Activated T-cell treated with anti-CD3 and anti-CD28 coated beads, Interleukin-2, amount 50 U/mL, for 48 hours (primary cell): Measurements from ENCODE around the gene EFNB2.
A peak's percentile ranks its signal among the peaks of the same experiment; 100 is the strongest.

ENCODE experiments used
- DNase-seq, 2 experiments: peaks; one replicate each; pipeline ENCODE4 v3.0.0-alpha.2; 2020

Gene EFNB2

DNA sequence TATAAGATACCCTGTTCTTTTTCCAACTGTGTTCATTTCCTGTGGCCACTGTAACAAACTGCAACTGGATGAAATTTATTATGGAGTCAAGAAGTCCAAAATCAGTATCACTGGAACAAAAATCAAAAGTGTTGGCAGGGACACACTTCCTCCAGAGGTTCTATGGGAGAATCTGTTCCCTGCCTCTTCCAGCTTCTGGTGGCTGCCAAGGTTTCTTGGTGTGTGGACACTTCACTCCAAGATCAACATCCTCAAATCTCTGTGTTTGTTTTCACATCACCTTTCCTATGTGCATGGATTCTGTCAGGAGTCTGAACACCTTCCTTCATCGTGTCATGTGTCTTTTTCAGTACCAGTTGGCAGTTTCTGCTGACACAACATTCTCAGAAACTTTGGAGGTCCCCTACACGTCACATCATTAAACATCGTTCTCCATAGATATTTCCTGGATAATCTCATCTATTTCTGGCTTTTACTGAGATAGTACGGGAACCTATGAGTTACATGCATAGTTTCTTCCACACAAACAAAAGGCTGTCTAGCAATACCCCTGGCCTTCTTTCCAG is 15.2 kb upstream of the EFNB2 start:
- no peak for DNase-seq

DNA sequence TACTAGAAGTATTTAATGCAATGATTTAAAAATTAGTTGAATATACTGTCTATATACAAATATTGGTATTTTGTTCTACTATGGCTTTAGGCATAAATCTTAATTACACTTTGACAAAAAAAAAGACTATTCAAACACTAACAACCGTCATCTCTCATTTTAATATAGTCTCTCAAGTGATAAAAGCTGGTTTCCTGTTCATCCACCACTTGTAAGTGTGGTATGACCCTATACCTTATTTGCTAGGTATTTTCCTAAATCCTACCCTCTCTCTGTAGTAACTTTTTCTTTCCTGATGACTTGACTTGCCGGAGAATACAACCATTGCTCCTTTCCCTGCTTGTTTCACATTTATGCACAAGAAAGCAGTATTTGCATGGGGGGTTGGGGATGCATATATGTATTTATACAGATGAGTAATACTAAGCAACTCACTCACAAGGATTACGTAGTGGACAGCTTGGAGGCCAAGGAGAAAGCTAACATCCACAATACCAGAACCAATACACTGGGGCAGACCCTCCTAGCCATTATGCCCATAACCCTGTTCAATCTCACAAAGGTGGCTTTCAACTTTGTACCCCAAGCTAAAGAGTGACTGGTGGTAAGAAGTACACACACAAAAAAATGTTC is 12.7 kb upstream of the EFNB2 start:
- no peak for DNase-seq

DNA sequence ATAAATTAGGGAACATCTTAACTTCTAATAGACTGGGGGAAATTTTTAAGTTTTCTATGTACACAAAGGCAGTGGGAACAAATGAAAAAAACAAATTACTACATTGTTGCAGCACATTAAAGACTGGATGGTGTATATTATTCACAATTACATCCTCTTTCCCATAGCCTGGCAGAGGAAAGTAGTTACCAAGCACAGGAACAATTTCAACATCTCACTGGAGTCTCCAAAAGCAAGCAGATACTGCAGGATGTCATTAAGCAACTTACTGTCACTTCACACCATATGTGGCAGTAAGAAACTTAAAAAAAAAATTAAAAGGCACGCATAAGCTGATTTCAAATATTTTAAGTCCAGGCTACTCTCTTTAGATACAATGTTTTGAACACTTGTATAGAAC is 6.4 kb upstream of the EFNB2 start:
- no peak for DNase-seq

- no peak for DNase-seq
Observed at GRCh38 chr13:106540613-106541012, 5.2 kb upstream of the EFNB2 start.

DNA sequence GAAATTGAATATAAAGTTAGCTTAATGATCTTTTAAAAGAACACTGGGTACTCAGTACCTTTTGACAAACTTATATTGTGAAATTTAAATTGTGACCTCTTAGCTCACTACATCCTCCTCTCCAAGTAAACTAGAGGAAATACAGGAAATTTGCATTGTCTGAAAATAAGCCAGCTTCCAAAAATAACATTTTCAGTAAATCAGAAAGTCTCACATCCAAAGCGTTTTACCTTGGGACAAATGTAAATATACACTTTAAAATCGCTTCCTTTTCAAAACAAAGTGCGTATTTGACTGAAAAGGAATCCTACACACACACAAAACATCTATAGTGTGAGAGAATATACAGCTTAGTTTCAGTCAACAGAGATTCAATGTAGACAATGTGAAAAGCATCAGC is 2.1 kb upstream of the EFNB2 start:
- DNase-seq: no peak

DNA sequence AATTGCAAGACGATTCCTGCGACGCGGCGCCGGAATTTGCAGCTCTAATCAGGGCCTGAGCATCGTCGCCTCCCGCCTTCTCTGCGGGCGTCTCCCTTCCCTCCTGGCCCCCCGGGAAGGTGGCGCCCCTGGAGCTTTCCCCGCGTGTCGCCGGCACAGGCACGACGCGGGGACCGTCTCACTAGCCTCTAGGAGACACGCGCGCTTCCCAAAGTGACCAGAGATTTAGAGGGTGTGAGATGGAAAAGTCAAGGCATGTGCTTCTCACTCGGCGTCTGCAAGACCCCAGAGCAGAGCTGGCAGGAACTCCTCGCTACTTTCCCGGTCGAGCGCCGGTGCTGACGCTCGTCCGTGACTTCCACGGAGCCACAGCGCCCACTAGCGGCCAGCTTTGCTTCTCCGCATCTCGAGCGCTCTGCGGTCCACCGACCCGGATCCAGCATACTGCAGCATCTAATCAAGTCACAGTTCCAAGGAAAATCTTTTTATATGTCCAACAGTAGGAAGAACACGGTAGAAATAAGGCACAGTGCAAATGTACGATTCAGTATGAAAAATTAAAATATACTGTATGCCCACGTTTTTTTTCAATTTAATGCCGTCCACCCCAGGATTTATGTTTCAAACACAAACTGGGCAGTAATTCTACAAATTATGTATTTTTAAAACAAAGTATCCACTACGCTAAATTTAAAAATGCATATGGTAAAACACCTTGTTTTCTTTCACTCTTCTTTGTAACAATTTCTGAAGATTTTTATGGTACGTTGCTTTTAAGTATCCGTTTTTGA is 977 bp upstream of the EFNB2 start:
- peak; percentile 89 to 90 for DNase-seq

DNA sequence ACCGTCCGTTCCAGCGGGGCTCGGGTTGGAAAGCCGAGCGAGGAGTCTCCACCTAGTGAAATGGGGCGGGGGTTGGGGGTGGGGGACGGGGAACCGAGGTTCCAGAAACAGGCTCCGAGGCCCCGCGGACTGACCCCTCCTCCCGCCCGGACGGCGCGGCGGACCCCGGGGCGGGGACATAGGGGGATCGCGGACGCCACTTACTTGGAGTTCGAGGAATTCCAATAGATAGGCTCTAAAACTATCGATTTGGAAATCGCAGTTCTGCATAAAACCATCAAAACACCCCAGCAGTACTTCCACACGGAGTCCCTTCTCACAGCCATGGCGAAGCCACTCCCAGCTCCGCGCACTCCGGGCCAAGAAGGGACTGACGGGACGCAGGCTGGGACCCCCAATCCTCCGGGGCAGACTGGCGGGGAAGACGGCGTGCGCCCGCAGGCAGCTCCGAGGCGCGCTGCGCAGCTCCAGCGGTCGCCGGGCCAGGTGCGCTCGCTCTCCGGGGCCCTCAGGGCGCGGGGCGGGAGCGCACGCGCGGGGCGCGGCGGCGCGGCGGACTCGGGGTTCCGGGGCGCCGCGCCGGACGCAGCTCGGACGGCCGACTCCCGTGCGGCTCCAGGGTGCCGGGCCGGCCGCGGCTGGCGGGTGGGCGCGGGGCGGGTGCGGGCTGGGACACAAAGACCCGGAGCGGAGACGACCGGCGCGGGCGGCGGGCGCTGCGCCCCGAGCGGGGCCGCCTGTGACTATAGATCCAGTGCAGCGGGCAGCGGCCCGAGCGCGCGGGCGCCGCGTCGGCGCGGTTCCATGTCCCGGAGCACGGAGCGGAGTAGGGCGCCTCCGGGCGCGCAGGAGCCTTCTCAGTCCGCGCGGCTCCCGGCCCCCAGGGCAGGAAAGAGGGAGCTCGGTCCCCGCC is 567 bp downstream of the EFNB2 start:
- DNase-seq: peak; percentile 35 to 52

DNA sequence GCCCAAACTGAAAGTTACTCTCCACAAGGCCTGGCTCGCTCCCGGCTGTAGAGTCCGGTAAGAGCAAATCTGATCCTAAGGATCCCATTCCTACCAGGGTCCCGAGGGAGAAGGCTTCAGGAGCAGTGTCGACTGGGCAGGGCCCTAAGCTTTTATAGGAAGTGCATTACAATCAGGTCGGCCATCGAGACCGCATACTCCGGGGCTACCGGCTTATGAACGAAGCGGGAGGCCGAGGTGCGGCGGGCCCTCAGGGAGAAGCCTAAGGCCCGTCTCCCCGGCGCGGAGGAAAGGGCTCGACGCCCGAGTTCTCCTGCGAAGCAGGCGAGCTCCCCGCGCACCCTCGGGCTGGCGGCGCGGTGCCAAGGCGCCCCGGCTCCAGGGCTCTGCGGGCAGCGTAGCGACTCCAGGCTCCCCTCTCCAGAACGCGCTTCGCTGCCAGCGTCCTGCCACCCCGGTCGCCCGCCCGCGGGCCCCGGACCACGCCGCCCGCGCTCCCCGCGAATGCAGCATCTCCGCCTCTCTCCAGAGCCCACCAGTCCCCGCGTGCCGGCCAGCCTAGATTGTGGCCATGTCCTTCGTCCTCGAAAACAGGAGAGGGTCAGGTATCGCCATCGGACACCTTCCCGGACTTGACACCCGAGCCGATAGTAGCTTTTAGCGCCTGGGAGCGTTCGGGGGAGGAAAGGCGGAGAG is 1.4 kb downstream of the EFNB2 start:
- DNase-seq: peak; percentile 33 to 51

DNA sequence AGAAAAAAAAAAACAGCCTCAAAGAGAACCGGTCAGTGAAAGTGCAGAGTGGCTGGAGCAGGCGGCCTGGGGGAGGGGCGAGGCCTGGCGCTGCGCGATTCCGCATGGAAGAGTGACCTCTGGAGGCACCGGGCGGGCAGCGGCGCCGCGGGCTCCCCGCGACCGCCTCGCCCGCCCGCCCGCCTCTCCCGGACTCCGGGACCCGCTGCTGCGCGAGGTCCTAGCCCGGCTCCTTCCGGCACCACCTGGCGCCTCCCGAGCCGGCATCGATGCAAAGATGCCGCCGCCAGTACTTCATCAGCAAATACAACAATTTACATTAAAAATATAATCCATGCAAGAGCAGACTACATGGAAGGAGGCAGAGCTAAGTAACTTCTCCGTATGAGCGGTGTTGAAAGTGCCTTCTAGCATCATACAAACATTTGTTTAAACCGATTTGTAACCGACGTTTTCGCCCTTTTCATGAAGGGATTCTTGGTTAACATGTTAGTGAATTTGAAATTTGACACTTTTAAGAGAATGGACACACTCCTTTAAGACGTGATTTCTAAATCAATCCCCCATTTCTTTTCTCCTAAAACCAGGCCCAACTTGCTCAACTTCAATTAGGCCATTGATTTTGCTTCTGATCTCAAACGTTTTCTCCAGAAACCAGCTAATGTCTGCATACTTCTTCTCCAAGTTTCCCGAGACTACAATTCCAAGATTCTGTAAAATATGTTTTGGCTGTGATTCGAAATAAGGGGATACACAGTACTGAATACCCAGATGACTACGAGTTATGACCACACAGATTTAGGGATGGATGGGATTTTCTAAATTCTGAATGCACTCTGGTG is 2.1 kb downstream of the EFNB2 start:
- DNase-seq: peak; percentile 25 to 41

- DNase-seq: no peak
Observed at GRCh38 chr13:106532111-106532929, 3.1 kb downstream of the EFNB2 start.

GRCh38 chr13:106530980-106531481 is 4.4 kb downstream of the EFNB2 start:
- DNase-seq: no peak

- no peak for DNase-seq
Observed at GRCh38 chr13:106530171-106530851, 5.2 kb downstream of the EFNB2 start.

- DNase-seq: no peak
Observed at GRCh38 chr13:106529415-106530170, 5.9 kb downstream of the EFNB2 start.

GRCh38 chr13:106528718-106529414 is 6.6 kb downstream of the EFNB2 start:
- DNase-seq: no peak

- no peak for DNase-seq
Observed at GRCh38 chr13:106527826-106528225, 7.6 kb downstream of the EFNB2 start.

DNA sequence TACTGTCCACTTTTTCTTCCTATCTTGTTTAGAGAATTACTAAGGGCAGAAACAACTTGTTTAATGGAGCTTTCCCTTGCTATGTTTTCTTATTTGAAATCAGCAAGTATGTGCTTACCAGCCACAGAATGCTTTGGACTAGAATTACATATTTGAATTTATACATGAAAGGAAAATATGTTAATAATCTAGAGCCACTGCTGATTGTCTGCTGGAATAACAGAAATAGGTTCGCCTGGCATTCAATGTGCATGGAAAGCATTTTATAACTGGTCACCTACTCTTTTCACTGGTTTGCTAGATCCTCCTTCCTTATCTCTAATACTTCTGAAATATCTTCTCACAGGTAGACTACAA is 8.0 kb downstream of the EFNB2 start:
- no peak for DNase-seq

- DNase-seq: no peak
Observed at GRCh38 chr13:106526738-106527444, 8.6 kb downstream of the EFNB2 start.

DNA sequence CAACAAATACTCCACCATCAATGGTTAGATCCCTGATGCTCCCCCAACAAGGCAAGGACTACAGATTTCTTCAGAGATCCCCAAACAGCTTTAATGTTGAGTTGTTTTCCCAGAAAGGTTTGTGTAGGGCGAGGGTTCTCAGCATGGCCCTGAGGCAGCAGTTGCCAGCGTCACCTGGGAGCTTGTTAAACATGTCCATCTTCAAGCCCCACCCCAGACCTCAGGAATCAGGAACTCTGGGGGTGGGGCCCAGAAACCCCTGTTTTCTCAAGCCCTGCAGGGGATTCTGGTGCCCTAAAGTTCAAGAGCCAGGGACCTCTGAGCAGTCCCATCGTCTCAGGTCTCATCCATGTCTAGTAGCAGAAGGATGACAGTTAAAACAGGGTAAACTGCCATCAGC is 9.6 kb downstream of the EFNB2 start:
- no peak for DNase-seq
